Activated T-cell treated with anti-CD3 and anti-CD28 coated beads, Interleukin-2, amount 50 U/mL, for 1 hour (primary cell): ENCODE data around the gene FCN2.
"Not testable (repeated sequence)": the region's sequence is repeated elsewhere in the genome, so short reads cannot be mapped to it uniquely, and the experiment has no call there.

Source experiments
- DNase-seq: peaks from one replicate; pipeline ENCODE4 v3.0.0-alpha.2; 2020

FCN2 gene

DNA sequence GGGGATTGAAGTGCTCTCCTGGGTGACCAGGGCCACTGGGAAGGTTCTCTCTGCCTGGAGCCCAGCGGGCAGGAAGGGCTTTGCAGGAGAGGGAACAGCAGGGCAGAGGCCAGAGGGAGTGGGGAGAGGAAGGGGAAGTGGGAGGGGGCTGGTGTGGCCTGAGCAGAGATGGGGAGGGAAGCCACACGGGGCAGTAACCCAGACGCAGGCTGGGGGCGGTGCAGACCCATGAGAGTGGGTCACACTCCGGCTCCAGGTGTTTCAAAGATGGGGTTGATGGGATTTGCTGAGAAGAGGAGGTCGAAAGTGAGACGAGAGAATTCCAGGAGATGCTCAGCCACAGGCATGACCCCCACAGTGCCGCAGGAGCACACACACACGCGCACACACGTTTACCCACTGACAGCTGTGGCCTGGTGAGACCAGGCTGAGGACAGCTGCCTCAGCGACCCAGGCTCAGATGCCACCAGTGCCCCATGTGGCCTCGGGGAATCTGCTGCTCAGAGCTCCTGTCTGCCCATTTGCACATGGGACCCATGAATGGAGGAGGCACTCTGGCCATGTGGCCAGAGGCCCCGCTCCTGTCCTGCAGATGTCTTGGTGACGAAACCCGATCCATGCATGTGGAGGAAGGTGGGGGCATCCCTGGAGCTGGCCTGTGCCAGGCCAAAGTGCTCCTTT is 32.7 kb upstream of the FCN2 start:
- no peak for DNase-seq

DNA sequence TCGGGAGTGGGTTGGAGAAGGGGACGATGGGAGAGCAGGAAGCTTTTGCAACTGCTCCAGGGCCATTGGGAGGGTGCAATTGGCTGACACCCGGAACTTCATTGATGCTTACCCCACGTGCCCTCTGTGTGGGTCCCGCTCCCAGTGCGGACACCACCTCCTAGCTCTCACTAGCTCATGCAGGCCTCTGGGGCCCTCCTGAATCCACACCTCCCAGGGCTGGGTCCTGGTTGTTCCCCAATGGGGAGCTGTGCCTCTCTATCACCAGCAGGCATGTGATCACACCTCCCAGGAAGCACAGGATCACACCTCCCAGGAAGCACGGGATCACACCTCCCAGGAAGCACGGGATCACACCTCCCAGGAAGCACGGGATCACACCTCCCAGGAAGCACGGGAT is 32.1 kb upstream of the FCN2 start:
- DNase-seq: no peak

GRCh38 chr9:134850611-134851010 is 30.0 kb upstream of the FCN2 start:
- no peak for DNase-seq

- DNase-seq: no peak
These were observed 29.6 kb upstream of the FCN2 start for GRCh38 chr9:134851020-134851419.

DNA sequence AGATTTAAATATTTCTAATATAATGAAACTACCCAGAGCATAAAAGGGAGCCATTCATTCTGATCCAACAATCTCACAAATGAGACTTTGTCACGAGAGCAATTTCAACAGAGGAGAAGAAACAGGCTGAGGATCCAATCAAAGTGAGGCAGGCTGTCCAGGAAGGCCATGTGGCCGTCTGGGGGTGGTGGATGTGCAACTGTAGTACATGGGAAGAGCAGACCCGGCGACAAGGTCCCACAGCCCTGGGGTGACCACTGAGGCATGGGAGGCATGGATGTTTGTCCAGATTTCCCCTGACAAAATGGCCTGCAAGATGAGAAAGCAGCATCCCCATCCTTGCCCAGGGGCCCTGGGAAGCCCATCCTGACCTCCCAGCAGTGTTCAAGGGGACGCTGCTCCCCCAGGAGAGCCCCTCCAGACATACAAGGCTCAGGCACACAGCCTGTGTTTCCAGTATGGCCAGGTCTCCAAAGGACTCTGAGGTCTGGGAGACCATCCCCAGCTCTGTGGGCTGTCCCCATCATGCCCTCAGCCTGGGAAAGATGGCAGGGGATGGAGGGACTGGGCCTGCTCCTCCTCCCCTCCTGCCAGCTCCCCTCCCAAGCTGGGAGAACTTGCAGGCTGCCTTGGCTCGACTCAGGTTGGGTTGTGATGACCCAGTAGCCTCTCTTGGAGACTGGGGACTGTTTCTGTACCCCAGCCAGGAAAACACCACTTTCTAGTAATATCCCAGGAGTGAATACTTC is 27.5 kb upstream of the FCN2 start:
- DNase-seq: no peak

- no peak for DNase-seq
These were observed 26.7 kb upstream of the FCN2 start for GRCh38 chr9:134853893-134854292.

DNA sequence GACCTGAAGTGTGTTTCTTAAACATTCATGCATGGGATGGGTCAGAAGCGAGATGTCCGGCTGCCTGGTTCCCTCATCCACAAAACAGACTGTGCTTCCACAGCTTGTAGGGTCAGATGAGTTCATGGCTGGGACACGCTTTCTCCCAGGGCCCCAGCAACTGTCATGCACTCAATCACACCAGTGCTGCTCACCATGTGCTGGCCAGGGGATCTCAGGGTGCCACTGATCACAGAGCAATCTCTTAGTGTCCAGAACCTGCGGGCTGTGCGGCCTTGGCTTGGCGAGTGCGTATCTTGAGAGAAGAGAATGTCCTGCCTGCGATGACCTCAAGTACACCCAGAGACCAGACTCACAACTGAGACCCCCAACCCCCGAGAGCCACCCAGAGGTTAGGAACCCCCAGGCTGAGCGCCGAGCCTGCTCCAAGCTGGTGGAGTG is 26.0 kb upstream of the FCN2 start:
- no peak for DNase-seq

DNA sequence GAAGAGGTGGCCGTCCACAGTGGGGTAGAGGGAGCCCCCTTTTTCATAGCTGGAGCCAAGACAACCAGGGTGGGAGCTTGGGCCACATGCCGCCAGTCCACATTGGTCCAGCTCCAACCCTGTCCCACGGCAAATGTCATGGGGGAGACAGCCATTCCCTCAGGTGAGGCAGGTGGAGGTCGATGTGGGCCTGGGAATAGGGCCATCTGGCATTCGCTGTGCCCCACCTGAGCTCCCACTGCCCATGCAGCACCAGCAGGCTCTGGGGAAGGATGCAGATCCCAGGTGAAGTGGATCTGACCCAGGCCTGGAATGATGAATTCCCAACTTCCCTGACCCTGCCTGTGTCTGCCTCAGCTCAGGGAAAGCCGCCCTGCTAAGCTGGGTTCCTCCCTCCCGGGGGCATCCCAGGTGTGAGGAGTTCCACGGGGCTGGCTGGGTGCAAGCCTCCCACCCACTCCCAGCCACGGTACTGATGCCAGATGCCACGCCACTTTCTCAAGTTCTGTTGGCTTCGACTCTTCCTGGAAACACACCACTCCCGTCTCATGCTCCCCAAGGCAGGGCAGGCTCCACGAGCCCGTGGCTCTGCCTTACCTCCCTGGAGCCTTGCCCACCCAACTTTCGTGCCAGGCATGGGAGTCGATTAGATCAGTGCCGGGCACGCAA is 25.2 kb upstream of the FCN2 start:
- no peak for DNase-seq

GRCh38 chr9:134855900-134856377 is 24.7 kb upstream of the FCN2 start:
- DNase-seq: no peak

GRCh38 chr9:134857451-134857850 is 23.2 kb upstream of the FCN2 start:
- not testable (repeated sequence) for DNase-seq

- no peak for DNase-seq
These were observed 22.4 kb upstream of the FCN2 start for GRCh38 chr9:134858051-134858841.

DNA sequence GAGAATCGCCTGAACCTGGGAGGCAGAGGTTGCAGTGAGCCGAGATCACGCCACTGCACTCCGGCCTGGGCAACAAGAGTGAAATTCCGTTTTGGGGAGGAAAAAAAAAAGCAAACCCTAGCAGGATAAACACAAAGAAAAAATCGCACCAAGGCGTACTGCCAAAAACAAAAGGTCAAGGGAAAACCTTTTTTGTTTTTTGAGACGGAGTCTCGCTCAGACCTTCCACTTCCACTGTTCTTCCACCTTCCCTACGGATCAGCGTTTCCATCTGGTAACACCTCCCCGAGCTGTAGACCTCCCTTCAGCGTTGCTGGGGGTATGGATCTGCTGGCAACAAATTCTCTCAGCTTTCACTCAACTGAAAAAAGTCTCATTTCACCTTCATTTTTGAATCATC is 20.1 kb upstream of the FCN2 start:
- no peak for DNase-seq

DNA sequence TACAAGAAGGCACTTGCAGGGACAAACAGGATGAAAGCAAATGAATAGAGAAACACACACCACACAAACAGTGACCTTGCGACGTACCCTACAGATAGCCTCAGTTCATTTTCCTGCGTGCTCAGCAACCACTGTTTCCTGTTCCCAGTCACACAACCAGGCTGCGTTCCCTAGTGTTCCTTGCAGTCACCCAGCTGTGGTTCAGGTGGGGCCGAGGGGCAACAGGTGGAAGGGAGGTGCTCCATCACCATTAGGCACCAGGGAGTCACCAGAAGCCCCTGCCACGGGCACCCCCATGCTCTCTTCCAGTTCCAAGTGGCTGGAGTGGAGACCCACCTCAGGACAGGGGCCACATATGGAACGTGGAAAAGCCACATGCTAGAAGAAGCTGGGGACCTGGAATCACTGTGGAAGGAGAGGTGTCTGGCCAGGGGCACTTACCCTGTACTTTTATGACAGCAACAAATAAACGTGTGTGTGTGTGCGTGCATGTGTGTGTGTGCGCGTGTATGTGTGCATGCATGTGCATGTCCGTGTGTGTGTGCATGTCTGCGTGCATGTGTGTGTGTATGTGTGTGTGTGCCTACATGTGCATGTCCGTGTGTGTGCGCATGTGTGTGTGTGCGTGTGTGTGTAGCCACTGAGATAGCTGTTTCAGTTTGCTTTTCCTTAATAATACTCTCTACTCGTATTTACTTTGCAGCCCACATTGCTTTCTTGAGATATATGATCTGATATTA is 18.8 kb upstream of the FCN2 start:
- no peak for DNase-seq

DNA sequence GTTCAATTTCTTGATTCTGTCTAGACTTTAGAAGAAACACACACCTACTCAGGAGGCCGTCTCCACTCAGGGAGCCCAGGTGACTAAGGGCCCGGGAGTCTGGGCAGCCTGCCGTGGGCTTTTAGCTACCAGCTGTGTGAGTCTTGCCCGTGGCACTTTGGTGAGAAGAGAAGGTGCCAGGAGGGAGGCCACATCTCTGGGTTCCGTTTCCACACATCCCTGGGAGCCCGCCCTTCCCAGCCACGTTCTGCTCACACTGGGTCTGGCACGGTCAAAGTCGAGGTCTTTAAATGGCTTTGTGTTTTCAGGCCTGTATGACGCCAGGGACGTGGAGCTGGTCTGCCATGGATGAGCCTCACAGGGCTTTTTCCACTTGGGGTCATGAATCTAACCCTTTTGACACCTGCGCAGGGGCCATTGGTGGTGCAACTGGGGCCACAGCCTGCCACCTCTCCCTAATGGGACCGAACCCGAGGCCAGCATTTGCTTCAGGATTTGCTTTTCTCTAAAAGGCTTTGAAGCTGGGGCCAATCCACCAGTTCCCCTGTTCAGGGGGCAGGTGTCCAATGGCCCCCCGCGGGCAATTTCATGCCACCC is 17.2 kb upstream of the FCN2 start:
- DNase-seq: no peak

- DNase-seq: no peak
These were observed 16.4 kb upstream of the FCN2 start for GRCh38 chr9:134863941-134864820.

DNA sequence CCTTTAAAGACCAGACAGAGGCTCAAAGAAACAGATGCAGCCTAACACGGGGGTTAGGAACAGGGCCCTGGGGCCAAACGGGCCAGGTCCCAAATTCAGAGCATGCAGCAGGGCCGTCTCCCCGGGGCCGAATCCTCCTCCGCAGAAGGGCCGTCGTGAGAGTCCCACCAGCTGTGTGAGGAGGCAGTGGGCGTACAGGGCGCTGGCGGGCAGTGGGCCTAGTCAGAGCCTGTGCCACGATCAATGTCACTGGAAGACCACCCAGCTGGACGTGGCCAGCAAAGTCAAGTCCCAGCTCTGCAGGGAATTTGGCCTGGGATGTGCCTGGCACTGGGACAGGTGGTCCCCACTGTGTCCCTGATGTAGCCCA is 15.8 kb upstream of the FCN2 start:
- DNase-seq: no peak

DNA sequence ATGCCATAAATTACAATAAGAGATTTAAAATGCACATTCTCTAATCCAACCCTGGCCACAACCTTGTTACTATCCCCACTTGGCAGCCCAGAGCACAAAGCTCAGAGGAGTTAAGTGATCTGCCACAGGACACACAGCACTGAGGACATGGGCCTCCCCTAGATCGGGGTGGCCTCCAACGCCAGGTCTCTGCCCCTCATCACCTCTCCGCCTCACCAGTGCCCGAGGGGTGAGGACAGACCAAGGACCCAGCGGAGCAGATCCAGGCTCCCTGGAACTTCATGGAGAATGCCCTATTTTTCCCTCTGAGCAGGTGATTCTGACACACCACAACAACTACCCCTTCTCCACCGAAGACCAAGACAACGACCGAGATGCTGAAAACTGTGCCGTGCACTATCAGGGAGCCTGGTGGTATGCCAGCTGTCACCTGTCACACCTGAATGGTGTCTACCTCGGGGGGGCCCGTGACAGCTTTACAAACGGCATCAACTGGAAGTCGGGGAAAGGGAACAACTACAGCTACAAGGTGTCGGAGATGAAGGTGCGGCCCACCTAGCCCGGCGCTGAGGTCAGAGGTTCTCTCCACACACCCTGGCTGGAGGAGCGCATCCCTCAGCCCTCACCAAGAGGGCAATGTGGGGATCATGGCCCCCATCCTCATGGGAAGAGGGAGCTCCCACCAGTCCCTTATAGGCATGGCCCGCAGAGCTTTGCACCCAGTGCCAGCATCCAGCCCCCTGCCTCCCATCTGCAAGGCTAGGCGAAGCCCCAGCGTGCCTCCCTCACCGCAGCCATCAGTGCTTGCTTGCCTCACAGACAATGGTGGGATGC is 12.5 kb upstream of the FCN2 start:
- DNase-seq: no peak

DNA sequence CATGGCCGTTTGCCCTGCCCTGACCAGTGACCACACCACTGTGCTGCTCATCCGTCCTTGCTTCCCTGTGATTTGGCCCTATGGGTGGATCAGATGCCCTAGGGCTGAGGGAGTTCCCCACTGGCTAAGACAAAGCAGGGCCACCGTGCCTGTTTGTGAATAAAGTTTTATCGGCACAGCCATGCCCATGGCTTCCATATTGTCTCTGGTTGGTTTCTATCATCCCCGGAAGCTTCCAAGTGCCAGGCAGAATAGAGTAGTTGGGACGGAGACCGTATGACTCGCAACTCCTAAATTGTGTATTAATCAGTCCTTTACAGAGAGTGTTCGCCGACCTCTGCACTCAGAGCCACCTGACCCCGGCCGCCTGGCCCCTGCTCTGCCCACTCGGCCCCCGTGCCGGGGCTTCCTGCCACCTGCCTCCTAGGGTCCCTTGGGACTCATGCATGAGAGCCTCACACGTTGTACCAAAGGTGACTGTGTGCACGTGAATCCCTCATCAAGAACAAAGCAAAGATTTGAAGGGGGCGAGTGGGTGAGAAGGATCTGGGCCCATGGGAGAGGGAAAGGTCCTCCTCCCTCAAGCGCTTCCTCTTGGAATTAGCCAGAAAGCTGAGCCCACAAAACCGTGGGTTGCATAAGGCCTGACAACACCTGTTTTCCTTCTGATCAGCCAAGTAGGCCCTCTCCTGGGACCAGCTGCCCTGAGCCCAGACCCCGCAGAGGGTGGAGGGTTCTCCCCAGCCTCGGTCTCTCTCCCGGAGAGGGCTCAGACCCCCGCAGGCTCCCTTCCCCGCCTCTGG is 11.7 kb upstream of the FCN2 start:
- DNase-seq: no peak
